HCT116 (cell line): ENCODE measurements around the gene KIRREL3. TPM values are rescaled to one million over a fixed set of nuclear protein-coding genes. Genes with fewer than 3 reads are reported as not detected.

Source experiments
- ATAC-seq: fragments of 200-7000 bp; cut with Tn5 transposase; 2 replicates; pipeline ENCODE4 v1.9.1; 2020; ENCODE audit warnings: mild to moderate bottlenecking, moderate library complexity
- BruUV-seq: library from RNA; stranded (reverse); fragments of 400-500 nt; replicated peaks from 2 replicates; lab custom pipeline; 2021; lab: Mats Ljungman, UMichigan
- CTCF ChIA-PET: fragments of 300-600 bp; sonication (Branson Sonifier 250); formaldehyde crosslinking; loops from one replicate; lab custom pipeline; 2021; ENCODE audit warnings: antibody characterized with exemption; lab: Charles Lee
- POLR2A ChIA-PET: fragments of 300-600, 350-600 bp; sonication (Branson Sonifier 250); formaldehyde crosslinking; loops from one replicate; lab custom pipeline; 2021; ENCODE audit warnings: antibody characterized with exemption; lab: Charles Lee
- RAD21 ChIA-PET, 2 experiments: fragments of 300-600 bp; sonication (Branson Sonifier 250); formaldehyde crosslinking; loops; one replicate each; lab custom pipeline; 2023; ENCODE audit warnings: low total read pairs in 2 of 2; ENCODE audit not compliant: uncharacterized antibody in 2 of 2, unreplicated experiment in 2 of 2, low non-redundant PET in 1 of 2; lab: Charles Lee
- DNase-seq: peaks from one replicate; pipeline ENCODE4 v3.0.0-alpha.2; 2010; ENCODE audit warnings: low read depth, low spot score
- H2AFZ ChIP-seq: fragments of 200-600 bp; shearing (Covaris generic), sonication (generic); 2 replicates; pipeline ENCODE4 v1.6.1; 2017; ENCODE audit warnings: low read depth, mixed run types, mixed read lengths, antibody characterized with exemption, low read length; ENCODE audit not compliant: poor library complexity, severe bottlenecking
- H3K27ac ChIP-seq: 2 replicates; pipeline ENCODE4 v1.5.1; 2012; ENCODE audit warnings: low read depth, low read length
- H3K27me3 ChIP-seq: fragments of 200-600 bp; sonication (generic); 2 replicates; pipeline ENCODE4 v1.6.1; 2016; ENCODE audit warnings: mixed run types, low read length, mixed read lengths; ENCODE audit not compliant: insufficient read depth
- H3K36me3 ChIP-seq, 2 experiments: fragments of 200-500 bp in 1 of 2; fragments of 200-600 bp in 1 of 2; sonication (Bioruptor generic) in 1 of 2; sonication (generic) in 1 of 2; 2 replicates each; pipeline versions ENCODE4 v1.5.1 to v1.6.1; 2014 to 2016; ENCODE audit warnings: low read length in 2 of 2, inconsistent platforms in 1 of 2, mixed read lengths in 1 of 2, mixed run types in 1 of 2; ENCODE audit not compliant: insufficient read depth in 2 of 2, control insufficient read depth in 1 of 2
- H3K4me1 ChIP-seq, 2 experiments: fragments of 200-600 bp in 1 of 2; sonication (generic) in 1 of 2; 2 replicates each; pipeline versions ENCODE4 v1.5.1 to v1.6.1; 2012 to 2017; ENCODE audit warnings: low read length in 2 of 2, inconsistent platforms in 1 of 2, mild to moderate bottlenecking in 1 of 2, mixed read lengths in 1 of 2, mixed run types in 1 of 2, moderate library complexity in 1 of 2; ENCODE audit not compliant: insufficient read depth in 2 of 2, control insufficient read depth in 1 of 2
- H3K4me2 ChIP-seq: fragments of 200-600 bp; sonication (generic); 2 replicates; pipeline ENCODE4 v1.6.1; 2017; ENCODE audit warnings: mixed run types, low read length, mixed read lengths
- H3K4me3 ChIP-seq, 2 experiments: fragments of 200-600 bp in 1 of 2; sonication (generic) in 1 of 2; replicated peaks in 1 of 2; 2 replicates each; pipeline ENCODE4 v1.5.1; 2011 to 2016; ENCODE audit warnings: low read length in 2 of 2, control low read depth in 1 of 2, low read depth in 1 of 2, mild to moderate bottlenecking in 1 of 2, mixed read lengths in 1 of 2, mixed run types in 1 of 2
- H3K79me2 ChIP-seq: fragments of 200-600 bp; sonication (generic); 2 replicates; pipeline ENCODE4 v1.6.1; 2017; ENCODE audit warnings: mild to moderate bottlenecking, mixed run types, low read length, moderate library complexity, mixed read lengths; ENCODE audit not compliant: insufficient read depth
- H3K9ac ChIP-seq: fragments of 200-600 bp; sonication (generic); 2 replicates; pipeline ENCODE4 v1.6.1; 2016; ENCODE audit warnings: low read length, mixed read lengths
- H3K9me2 ChIP-seq: fragments of 200-600 bp; sonication (generic), shearing (Covaris generic); 2 replicates; pipeline ENCODE4 v1.6.1; 2017; ENCODE audit warnings: mixed run types, mild to moderate bottlenecking, moderate library complexity; ENCODE audit not compliant: insufficient read depth
- H3K9me3 ChIP-seq, 2 experiments: fragments of 200-500 bp in 1 of 2; fragments of 200-600 bp in 1 of 2; sonication (Bioruptor generic) in 1 of 2; sonication (generic) in 1 of 2; 2 replicates each; pipeline ENCODE4 v1.6.1; 2014 to 2017; ENCODE audit warnings: low read length in 2 of 2, mixed read lengths in 2 of 2, inconsistent platforms in 1 of 2, low read depth in 1 of 2, mild to moderate bottlenecking in 1 of 2, mixed run types in 1 of 2, moderate library complexity in 1 of 2; ENCODE audit not compliant: control insufficient read depth in 1 of 2, insufficient read depth in 1 of 2
- H4K20me1 ChIP-seq: fragments of 200-600 bp; sonication (generic), shearing (Covaris generic); 2 replicates; pipeline ENCODE4 v1.6.1; 2017; ENCODE audit warnings: mixed run types, mild to moderate bottlenecking, moderate library complexity; ENCODE audit not compliant: insufficient read depth
- CEBPB ChIP-seq: IDR thresholded peaks from 2 replicates; pipeline ENCODE4 v1.6.1; 2012; ENCODE audit warnings: low read depth
- EGR1 ChIP-seq: IDR thresholded peaks from 2 replicates; pipeline ENCODE4 v1.6.1; 2012; ENCODE audit warnings: low read depth
- EZH2 ChIP-seq: fragments of 200-600 bp; sonication (generic); IDR thresholded peaks from 2 replicates; pipeline ENCODE4 v1.6.1; 2017; ENCODE audit warnings: antibody characterized with exemption, mixed run types
- EZH2phosphoT487 ChIP-seq: fragments of 200-600 bp; IDR thresholded peaks from 2 replicates; pipeline ENCODE4 v1.6.1; 2018; ENCODE audit warnings: antibody characterized with exemption, borderline replicate concordance
- JUND ChIP-seq: IDR thresholded peaks from 2 replicates; pipeline ENCODE4 v1.6.1; 2012
- POLR2A ChIP-seq: IDR thresholded peaks from 2 replicates; pipeline ENCODE4 v1.7.0; 2011; ENCODE audit warnings: borderline replicate concordance; ENCODE audit not compliant: insufficient read depth, insufficient read length; ENCODE audit errors: extremely low read depth
- POLR2AphosphoS5 ChIP-seq: IDR thresholded peaks from 2 replicates; pipeline ENCODE4 v1.6.1; 2011; ENCODE audit warnings: mild to moderate bottlenecking, low read depth, low read length, moderate library complexity
- SIN3A ChIP-seq: IDR thresholded peaks from 2 replicates; pipeline ENCODE4 v1.6.1; 2012; ENCODE audit warnings: low read depth
- SRF ChIP-seq: IDR thresholded peaks from 2 replicates; pipeline ENCODE4 v1.6.1; 2012; ENCODE audit warnings: low read depth
- TCF7L2 ChIP-seq: IDR thresholded peaks from 2 replicates; pipeline ENCODE4 v1.7.0; 2011; ENCODE audit warnings: borderline replicate concordance, inconsistent platforms; ENCODE audit not compliant: insufficient read depth, insufficient read length; ENCODE audit errors: extremely low read depth
- YY1 ChIP-seq: IDR thresholded peaks from 2 replicates; pipeline ENCODE4 v1.6.1; 2011; ENCODE audit warnings: low read length, low read depth, moderate library complexity, mild to moderate bottlenecking; ENCODE audit not compliant: insufficient replicate concordance; ENCODE audit errors: extremely low read depth
- ZFX ChIP-seq: fragments of 450-650 bp; IDR thresholded peaks from 2 replicates; pipeline ENCODE4 v1.6.1; 2017
- ZNF274 ChIP-seq: fragments of 200-500 bp; sonication (Bioruptor generic); IDR thresholded peaks from 2 replicates; pipeline ENCODE4 v1.6.1; 2014; ENCODE audit warnings: mild to moderate bottlenecking, low read depth, low read length, inconsistent platforms
- intact Hi-C: fragments of 100-400 bp; cut with micrococcal nuclease; formaldehyde crosslinking; loops from 2 replicates; pipeline ENCODE4 v1.10.0; 2022
- total RNA-seq: library from RNA; stranded (reverse); gene quantifications from one replicate; pipeline ENCODE4 v1.2.1, GENCODE V29; 2021; ENCODE audit not compliant: unreplicated experiment

KIRREL3 gene
- total RNA-seq, 1 experiment from 2014 or later = not detected

GRCh38 chr11:126630893-126631798 lies 369.4 kb downstream of the KIRREL3 start:
- peaks cover 57% of the 10 kb centered on the region; the same call in 1 of the 2 replicates for H3K27me3 ChIP-seq
- ATAC-seq (no peak), DNase-seq (no peak)
- H3K4me1 ChIP-seq = no peaks in the 10 kb centered on the region
- no peak overlapping the region for H3K9ac ChIP-seq
- CTCF ChIA-PET = no interaction called here
- H3K9me2 ChIP-seq = no peaks in the 10 kb centered on the region
- intact Hi-C loops = loop anchor here (2.0 kb wide), 1 partner anchor 20 kb away; no protein-coding TSS in a partner anchor
- BruUV-seq = no TSS peak
- RAD21 ChIA-PET = no interaction called here
- H4K20me1 ChIP-seq = no peaks in the 10 kb centered on the region
- TF ChIP-seq YY1 (no peak), TCF7L2 (no peak), SIN3A (no peak), CEBPB (no peak), EGR1 (no peak), EZH2 (no peak), SRF (no peak), ZFX (no peak), ZNF274 (no peak), POLR2A (no peak), EZH2phosphoT487 (no peak), POLR2AphosphoS5 (no peak), JUND (no peak)
- no peak overlapping the region for H3K4me2 ChIP-seq
- POLR2A ChIA-PET = no interaction called here
- H3K4me3 ChIP-seq = no peak overlapping the region
- no peaks in the 10 kb centered on the region for H3K79me2 ChIP-seq
- H3K27ac ChIP-seq = no peak overlapping the region
- H3K9me3 ChIP-seq = no peaks in the 10 kb centered on the region
- H3K36me3 ChIP-seq = no peaks in the 10 kb centered on the region
- H2AFZ ChIP-seq = no peak overlapping the region
